Left lung (tissue), 10 donors: ENCODE measurements around the gene FSIP2. TPM values are rescaled to one million over a fixed set of nuclear protein-coding genes. Genes with fewer than 3 reads are reported as not detected.

Experiments used
- ATAC-seq: fragments of 200-7000 bp; cut with Tn5 transposase; one replicate; pipeline ENCODE4 v1.9.1; 2020; ENCODE audit warnings: moderate library complexity
- DNase-seq, 4 donors: peaks; one replicate each; pipeline ENCODE4 v3.0.0-alpha.2; 2013 to 2020
- H3K27ac ChIP-seq, 2 donors: fragments of 200-600 bp; sonication (generic) in 1 of 2; one replicate each; pipeline versions ENCODE4 v1.5.0 to v1.8.0; 2020 to 2021
- H3K27me3 ChIP-seq, 2 donors: fragments of 200-600 bp; sonication (generic) in 1 of 2; one replicate each; pipeline versions ENCODE4 v1.5.0 to v1.8.0; 2020 to 2021
- H3K36me3 ChIP-seq, 2 donors: fragments of 200-600 bp; sonication (generic) in 1 of 2; one replicate each; pipeline versions ENCODE4 v1.5.0 to v1.8.0; 2020 to 2021
- H3K4me1 ChIP-seq, 2 donors: fragments of 200-600 bp; one replicate each; pipeline ENCODE4 v1.8.0; 2021
- H3K4me3 ChIP-seq, 2 donors: fragments of 200-600 bp; sonication (generic) in 1 of 2; one replicate each; pipeline versions ENCODE4 v1.5.0 to v1.8.0; 2020 to 2021; ENCODE audit warnings: mild to moderate bottlenecking in 1 of 2
- H3K9me3 ChIP-seq, 2 donors: fragments of 200-600 bp; sonication (generic) in 1 of 2; one replicate each; pipeline versions ENCODE4 v1.5.0 to v1.8.0; 2020 to 2021
- CTCF ChIP-seq, 2 donors: fragments of 200-600 bp; sonication (generic) in 1 of 2; IDR thresholded peaks; one replicate each; pipeline versions ENCODE4 v1.5.0 to v1.8.0; 2021; ENCODE audit warnings: antibody characterized with exemption in 2 of 2
- intact Hi-C, 2 donors: fragments of 100-400 bp; cut with DNase I; formaldehyde crosslinking; loops; one replicate each; pipeline versions ENCODE4 v1.11.2 to v1.14.2; 2022
- polyA plus RNA-seq, 6 donors: library from polyadenylated mRNA; unstranded; fragments of 120-200 nt; gene quantifications; one replicate each; pipeline ENCODE4 v1.2.1, GENCODE V29; 2013; ENCODE audit not compliant: insufficient read length in 6 of 6
- total RNA-seq, 2 donors: library from RNA; stranded (reverse); fragmentation: NEBNext Ultra II Directional; extraction: Animal tissue kit (Norgen Biotek cat#: 25700); gene quantifications; one replicate each; pipeline ENCODE4 v1.2.1, GENCODE V29; 2021
- donor health status: DM: no; HTN: yes; CAD: no.
- donor health status: DM: no; HTN: no; CAD: no.

The FSIP2 gene
- total and polyA plus RNA-seq, 8 donors: 0.73 to 5.2 (median 1.5) TPM

- H3K9me3 ChIP-seq: peaks cover 0 to 4% of the 10 kb centered on the region in 2 donors
- H3K4me1 ChIP-seq: no peaks in the 10 kb centered on the region
- H3K4me3 ChIP-seq: no peak overlapping the region
- no peak overlapping the region for H3K27ac ChIP-seq
- H3K36me3 ChIP-seq: no peaks in the 10 kb centered on the region
- no peak for TF ChIP-seq CTCF (IDR thresholded peaks at IDR 0.05)
- no peaks in the 10 kb centered on the region for H3K27me3 ChIP-seq
- DNase-seq (no peak), ATAC-seq (no peak)
- intact Hi-C loops: no loop called here
Observed at GRCh38 chr2:185780890-185781289, 42.3 kb downstream of the FSIP2 start.

DNA sequence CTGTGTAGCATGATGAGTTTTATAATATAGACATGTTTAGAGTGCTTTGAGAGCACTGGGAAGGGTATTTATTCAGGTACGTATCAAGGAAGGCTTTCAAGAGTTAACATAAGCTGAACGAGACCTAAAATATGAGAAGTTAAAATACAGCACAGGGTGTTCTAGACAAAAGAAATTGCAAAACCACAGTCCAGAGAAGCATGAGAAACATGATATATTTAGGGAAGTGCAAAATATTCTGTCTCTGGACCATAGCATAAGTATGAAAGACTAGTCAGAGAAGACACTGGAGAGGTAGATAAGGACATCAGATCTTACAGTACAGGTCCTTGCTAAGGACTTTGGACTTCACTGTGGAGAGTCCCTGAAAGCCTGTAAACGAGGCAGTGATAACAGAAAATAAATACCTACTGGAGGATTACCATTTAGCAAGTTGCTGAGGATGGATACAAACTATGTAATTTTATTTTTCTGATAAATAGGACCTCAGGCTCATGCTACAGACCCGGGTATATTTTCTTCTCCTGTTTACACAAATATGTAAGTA is 43.7 kb downstream of the FSIP2 start:
- Histone ChIP-seq H3K27me3 (no peaks in the 10 kb centered on the region), H3K9me3 (no peaks in the 10 kb centered on the region), H3K27ac (no peak overlapping the region), H3K36me3 (no peaks in the 10 kb centered on the region), H3K4me3 (no peak overlapping the region), H3K4me1 (no peaks in the 10 kb centered on the region)
- no peak for ATAC-seq
- intact Hi-C loops: no loop called here
- no peak for TF ChIP-seq CTCF (IDR thresholded peaks at IDR 0.05)
- DNase-seq: no peak

DNA sequence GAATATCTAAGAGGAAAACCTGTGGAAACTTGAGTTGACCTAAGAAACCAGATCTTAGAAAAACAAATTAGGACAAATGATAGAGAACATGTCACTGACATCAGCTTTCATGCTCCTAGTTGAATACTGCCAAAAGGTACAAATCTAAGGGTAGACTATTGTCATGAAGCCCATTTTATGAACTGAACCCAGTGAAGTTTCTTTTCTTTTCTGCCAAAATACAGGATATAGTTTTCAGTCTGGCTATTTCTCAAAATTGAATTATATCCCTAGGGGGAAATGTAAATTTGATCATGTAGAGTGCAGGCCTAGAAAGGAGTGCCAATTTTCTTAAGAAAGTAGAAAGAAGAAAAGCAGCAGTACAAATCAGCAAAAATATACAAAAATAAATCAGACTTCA is 46.6 kb downstream of the FSIP2 start:
- ATAC-seq: no peak
- intact Hi-C loops: no loop called here
- Histone ChIP-seq H3K36me3 (no peaks in the 10 kb centered on the region), H3K4me3 (no peak overlapping the region), H3K27me3 (no peaks in the 10 kb centered on the region), H3K9me3 (no peaks in the 10 kb centered on the region), H3K27ac (no peak overlapping the region), H3K4me1 (no peaks in the 10 kb centered on the region)
- DNase-seq: no peak
- no peak for TF ChIP-seq CTCF (IDR thresholded peaks at IDR 0.05)

GRCh38 chr2:185785851-185786473 is 47.4 kb downstream of the FSIP2 start:
- no peaks in the 10 kb centered on the region for H3K4me1 ChIP-seq
- H3K4me3 ChIP-seq: no peak overlapping the region
- H3K36me3 ChIP-seq: no peaks in the 10 kb centered on the region
- intact Hi-C loops: no loop called here
- H3K9me3 ChIP-seq: no peaks in the 10 kb centered on the region
- TF ChIP-seq CTCF (IDR thresholded peaks at IDR 0.05): no peak
- ATAC-seq: no peak
- no peak for DNase-seq
- no peak overlapping the region for H3K27ac ChIP-seq
- H3K27me3 ChIP-seq: no peaks in the 10 kb centered on the region

GRCh38 chr2:185787227-185788145 is 48.9 kb downstream of the FSIP2 start:
- TF ChIP-seq CTCF (IDR thresholded peaks at IDR 0.05): no peak
- Histone ChIP-seq H3K27me3 (no peaks in the 10 kb centered on the region), H3K4me1 (no peaks in the 10 kb centered on the region), H3K36me3 (no peaks in the 10 kb centered on the region), H3K4me3 (no peak overlapping the region), H3K27ac (no peak overlapping the region), H3K9me3 (no peaks in the 10 kb centered on the region)
- no peak for ATAC-seq
- intact Hi-C loops: no loop called here
- no peak for DNase-seq
